ENCODE measurements around the gene GRIK1.

DNA sequence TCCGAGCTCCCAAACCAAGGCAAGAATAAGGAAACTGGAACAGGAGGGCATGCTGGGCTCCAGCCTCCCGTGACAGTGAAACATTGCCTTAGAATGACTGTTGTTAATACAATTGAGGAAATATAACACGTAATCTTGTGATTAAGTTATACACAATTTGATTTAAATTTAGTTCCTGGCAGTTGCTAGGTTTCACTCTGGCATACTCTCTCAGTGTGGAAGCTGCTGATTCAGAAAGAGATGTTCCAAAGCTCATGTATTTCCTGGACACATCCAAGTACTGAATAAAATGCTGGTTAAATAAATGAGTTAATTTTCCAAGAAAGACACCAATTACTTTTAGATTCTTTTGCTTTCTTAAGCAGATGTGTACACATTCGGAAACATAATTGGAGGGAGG, 176.1 kb downstream of the GRIK1 start:
- TF ChIP-seq POLR2AphosphoS5 (IDR thresholded peaks at IDR 0.05; ENCODE audit: borderline replicate concordance, low read depth, low read length) (no peak), EZH2 (IDR thresholded peaks at IDR 0.05) (no peak)

Measured in SK-N-MC (cell line).